ENCODE data around the gene FAT1. TPM values are rescaled to one million over a fixed set of nuclear protein-coding genes. Genes with fewer than 3 reads are reported as not detected.

FAT1 gene
- total RNA-seq, 1 donor from 2014 or later = 154 TPM

GRCh38 chr4:186622788-186623464 is 100.7 kb downstream of the FAT1 start:
- DNase-seq (ENCODE audit: extremely low read depth, low read depth, low spot score) = no peak

GRCh38 chr4:186621959-186622553 is 101.6 kb downstream of the FAT1 start:
- DNase-seq (ENCODE audit: extremely low read depth, low read depth, low spot score) = no peak

- DNase-seq (ENCODE audit: extremely low read depth, low read depth, low spot score) = no peak
Measured at GRCh38 chr4:186619088-186619487, 104.6 kb downstream of the FAT1 start.

GRCh38 chr4:186617921-186618320 is 105.7 kb downstream of the FAT1 start:
- no peak for DNase-seq (ENCODE audit: extremely low read depth, low read depth, low spot score)

GRCh38 chr4:186607490-186607889 is 116.2 kb downstream of the FAT1 start:
- no peak for DNase-seq (ENCODE audit: extremely low read depth, low read depth, low spot score)

- DNase-seq (ENCODE audit: extremely low read depth, low read depth, low spot score) = no peak
Measured at GRCh38 chr4:186606591-186606992, 117.1 kb downstream of the FAT1 start.

- no peak for DNase-seq (ENCODE audit: extremely low read depth, low read depth, low spot score)
Measured at GRCh38 chr4:186605261-186605865, 118.3 kb downstream of the FAT1 start.

GRCh38 chr4:186604124-186604807 is 119.4 kb downstream of the FAT1 start:
- no peak for DNase-seq (ENCODE audit: extremely low read depth, low read depth, low spot score)

- no peak for DNase-seq (ENCODE audit: extremely low read depth, low read depth, low spot score)
Measured at GRCh38 chr4:186602978-186603377, 120.7 kb downstream of the FAT1 start.

GRCh38 chr4:186599483-186599882 is 124.2 kb downstream of the FAT1 start:
- DNase-seq (ENCODE audit: extremely low read depth, low read depth, low spot score) = no peak

GRCh38 chr4:186598686-186599085 is 125.0 kb downstream of the FAT1 start:
- no peak for DNase-seq (ENCODE audit: extremely low read depth, low read depth, low spot score)

GRCh38 chr4:186596850-186597390 is 126.7 kb downstream of the FAT1 start:
- no peak for DNase-seq (ENCODE audit: extremely low read depth, low read depth, low spot score)

GRCh38 chr4:186596346-186596745 is 127.3 kb downstream of the FAT1 start:
- DNase-seq (ENCODE audit: extremely low read depth, low read depth, low spot score) = no peak

- no peak for DNase-seq (ENCODE audit: extremely low read depth, low read depth, low spot score)
Measured at GRCh38 chr4:186593587-186593973, 130.1 kb downstream of the FAT1 start.

- no peak for DNase-seq (ENCODE audit: extremely low read depth, low read depth, low spot score)
Measured at GRCh38 chr4:186592966-186593586, 130.6 kb downstream of the FAT1 start.

GRCh38 chr4:186592445-186592844 is 131.2 kb downstream of the FAT1 start:
- DNase-seq (ENCODE audit: extremely low read depth, low read depth, low spot score) = no peak

GRCh38 chr4:186591651-186592050 is 132.0 kb downstream of the FAT1 start:
- no peak for DNase-seq (ENCODE audit: extremely low read depth, low read depth, low spot score)

- no peak for DNase-seq (ENCODE audit: extremely low read depth, low read depth, low spot score)
Measured at GRCh38 chr4:186588503-186588902, 135.2 kb downstream of the FAT1 start.

- peak; percentile 25 for DNase-seq (ENCODE audit: extremely low read depth, low read depth, low spot score)
Measured at GRCh38 chr4:186587416-186588018, 136.1 kb downstream of the FAT1 start.

- DNase-seq (ENCODE audit: extremely low read depth, low read depth, low spot score) = no peak
Measured at GRCh38 chr4:186586205-186586604, 137.5 kb downstream of the FAT1 start.

- no peak for DNase-seq (ENCODE audit: extremely low read depth, low read depth, low spot score)
Measured at GRCh38 chr4:186584912-186585311, 138.7 kb downstream of the FAT1 start.

Data from glomerular endothelial cell (primary cell).